Activated gamma-delta T cell (primary cell): ENCODE measurements around the gene RAB6A.
"Not testable (repeated sequence)": the region's sequence is repeated elsewhere in the genome, so short reads cannot be mapped to it uniquely, and the experiment has no call there.

Experiments
- DNase-seq: peaks from one replicate; lab custom pipeline; 2025; lab: John Stamatoyannopoulos, UW
- total RNA-seq, 2 donors: gene quantifications; one replicate each; lab custom pipeline; 2026; lab: John Stamatoyannopoulos, UW

RAB6A gene
- 133 to 144 reads per million in 2 donors for total RNA-seq

DNA sequence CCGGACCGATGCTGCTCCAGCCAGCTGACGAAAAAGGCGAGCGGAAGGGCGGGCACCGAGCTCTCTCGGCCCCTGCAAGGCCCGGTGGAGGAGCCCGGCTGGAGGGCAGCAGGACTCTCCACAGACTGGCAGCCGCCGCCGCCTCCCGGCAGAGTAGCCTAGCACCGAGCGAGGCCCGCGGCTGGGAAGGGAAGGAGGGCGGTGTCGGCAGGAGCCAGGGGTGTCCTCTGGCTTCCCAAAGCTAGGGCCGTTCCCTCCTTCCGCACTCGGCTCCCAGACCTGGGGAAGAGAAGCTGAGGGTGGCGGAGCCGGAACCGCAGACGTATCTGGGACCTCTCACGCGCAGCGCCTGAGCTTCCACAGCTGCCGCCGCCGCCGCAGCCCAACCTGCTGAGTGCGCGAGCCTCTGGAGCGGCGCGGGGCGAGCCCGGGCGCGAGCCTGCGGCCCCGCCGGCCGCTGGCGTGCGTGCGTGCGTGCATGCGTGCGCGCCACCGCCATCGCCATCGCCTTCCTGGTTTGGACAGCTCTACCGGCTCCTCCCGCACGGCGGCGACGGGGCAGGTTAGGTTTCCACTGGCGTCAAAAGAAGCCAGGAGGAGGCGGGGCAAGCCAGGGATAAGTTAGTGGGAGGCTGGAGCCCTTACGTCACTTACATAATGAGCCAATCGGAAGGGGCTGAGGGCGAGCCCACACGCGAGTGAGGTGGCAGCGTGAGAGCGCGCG is at the start of gene RAB6A:
TSS of gene RAB6A (minus strand) at position 396 of the 724 bp plus-strand sequence. CDS start 439 bp downstream, outside the sequence.
- DNase-seq, result peak; percentile 99

DNA sequence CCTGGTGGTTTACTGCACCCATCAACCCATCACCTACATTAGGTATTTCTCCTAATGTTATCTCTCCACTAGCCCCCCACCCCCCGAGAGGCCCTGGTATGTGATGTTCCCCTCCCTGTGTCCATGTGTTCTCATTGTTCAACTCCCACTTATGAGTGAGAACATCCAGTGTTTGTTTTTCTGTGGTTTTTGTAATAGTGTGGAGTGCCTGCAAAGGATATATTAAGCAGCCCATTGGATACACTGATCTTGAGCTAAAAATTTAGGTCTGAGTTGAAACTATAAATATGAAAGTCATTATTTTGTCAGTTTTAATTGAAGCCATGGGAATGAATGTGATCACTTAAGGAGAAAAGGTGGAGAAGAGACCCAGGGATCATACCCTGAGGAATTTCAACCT is 49.8 kb upstream of the RAB6A start:
- no peak for DNase-seq

DNA sequence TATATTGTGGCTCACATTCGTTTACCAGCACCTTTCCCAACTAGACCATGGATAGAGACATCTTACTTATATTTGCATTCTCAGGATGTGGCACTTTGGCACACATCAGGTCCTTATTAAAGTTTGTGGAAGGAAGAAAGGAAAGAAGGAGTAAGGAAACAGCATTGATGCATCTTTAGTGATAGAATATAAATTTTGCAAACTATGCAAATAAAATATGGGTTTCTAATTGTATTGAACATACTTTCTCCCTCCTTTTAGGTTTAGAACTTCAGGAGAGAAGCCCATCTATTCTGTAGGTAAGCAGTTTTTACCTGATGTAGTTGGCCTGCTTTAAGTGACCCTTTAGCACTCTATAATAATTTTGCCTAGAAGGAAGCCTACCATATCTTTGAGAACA is 47.2 kb upstream of the RAB6A start:
- no peak for DNase-seq

DNA sequence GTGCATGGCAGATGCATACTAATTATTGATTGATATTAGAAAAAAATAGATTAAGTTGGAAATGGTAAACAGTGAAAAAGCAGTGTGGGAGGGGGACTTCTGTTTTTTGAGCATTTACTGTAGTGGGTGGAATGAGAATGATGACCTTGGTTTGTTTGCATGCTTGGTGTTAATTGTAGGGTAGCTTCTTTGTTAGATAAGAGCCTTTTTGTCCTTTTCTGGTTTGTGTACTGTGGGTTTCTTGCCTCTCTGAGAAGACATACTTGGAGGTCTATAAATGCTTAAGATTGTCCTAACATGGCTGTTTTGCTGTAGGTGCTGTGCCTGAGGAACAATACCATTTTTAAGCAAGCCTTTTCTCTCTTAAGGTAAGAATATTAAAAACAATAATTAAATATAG is 43.8 kb upstream of the RAB6A start:
- no peak for DNase-seq

DNA sequence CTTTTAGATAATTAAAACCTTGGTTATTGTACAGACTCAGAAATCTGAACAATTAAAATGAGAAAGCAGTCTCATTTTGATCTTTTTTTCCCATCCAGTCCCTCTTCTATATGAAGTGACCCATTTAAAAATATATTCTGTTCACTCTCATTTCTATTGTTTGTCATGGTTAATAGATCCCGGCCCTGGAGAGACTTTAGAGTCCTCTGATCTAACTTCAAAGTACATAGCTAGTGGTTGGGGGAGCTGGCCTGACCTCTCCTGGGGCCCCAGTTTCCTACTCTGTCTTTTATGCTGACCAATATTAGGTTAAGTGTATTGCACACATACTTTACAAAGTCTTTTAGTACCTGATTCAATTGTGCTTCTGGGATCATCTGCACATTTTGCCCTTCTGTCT is 40.3 kb upstream of the RAB6A start:
- DNase-seq, result no peak

DNA sequence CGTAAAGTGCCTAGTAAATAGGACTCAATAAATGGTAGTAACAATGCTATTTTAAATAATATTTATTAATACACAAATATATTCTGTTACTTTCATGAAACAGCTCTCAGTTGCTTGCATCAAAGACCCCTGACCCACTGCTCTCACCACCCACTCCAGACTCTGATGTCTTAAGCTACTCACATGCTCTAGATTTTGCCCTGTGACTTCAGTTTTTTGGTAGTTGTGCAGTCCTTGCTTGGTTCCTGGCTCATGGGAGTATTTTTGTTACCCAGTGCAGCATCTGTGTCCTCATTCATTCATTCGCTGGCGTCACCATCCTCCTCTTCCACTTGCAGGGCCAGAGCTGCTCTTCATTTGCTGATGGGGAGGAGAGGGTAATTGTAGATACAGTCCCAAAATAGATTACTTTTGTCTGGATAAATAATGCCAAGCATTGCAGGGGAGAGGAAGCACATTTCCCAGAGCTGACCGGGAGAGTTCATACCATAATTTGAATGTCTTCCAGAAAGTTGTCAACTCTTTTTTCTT is 39.5 kb upstream of the RAB6A start:
- DNase-seq, result no peak

DNA sequence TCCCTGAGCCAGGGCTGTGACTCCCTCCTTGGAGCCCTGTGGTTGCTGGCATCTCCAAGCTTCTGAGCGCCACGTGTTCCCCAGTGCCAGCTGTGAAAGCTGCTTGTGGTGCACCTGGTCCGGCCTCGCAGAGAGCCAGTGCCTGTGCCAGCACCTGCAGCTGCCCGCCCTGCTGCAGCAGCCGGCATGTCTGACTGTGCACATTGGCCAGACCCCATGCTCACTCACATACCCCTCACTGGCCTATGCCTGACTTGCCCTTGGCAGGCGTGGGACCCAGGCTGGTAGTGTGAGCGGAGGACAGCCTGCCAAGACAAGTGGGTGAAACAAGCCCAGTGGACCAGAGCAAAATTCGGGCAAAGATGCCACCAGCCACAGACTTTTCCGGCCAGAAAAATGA is 36.6 kb upstream of the RAB6A start:
- DNase-seq, result no peak

DNA sequence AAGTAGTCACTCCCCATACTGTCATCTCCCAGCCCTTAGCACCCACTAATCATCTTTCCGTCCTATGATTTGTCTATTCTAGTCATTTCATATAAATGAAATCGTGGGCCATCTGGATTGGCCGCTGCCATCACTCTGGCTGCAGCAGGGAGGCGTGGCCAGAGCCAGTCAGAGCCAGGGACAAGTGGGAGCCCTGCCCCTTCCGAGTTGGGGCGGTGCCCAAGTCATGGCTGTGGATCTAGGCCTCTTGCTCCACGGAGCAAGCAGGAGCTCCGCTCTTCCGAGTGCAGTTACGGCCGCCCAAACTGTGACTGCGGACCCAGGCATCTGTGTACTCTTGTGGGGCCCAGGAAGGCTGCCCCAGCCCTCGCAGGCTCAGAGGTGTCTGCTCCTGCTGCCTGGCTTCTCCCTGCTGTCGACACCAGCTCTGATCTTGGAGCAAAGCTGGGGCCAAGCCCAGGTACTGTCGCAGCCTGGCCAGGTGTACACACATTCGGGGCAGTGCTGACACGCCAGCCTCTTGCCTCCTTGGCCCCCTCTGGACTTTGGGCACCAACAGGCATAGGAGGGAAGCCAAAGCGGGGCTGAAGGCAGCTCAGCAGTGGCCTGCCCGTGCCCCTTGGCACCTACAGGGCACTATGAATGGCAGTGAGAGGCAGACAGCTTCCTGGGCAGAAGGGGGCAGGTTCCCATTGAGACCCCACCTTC is 35.2 kb upstream of the RAB6A start:
- DNase-seq, result no peak

DNA sequence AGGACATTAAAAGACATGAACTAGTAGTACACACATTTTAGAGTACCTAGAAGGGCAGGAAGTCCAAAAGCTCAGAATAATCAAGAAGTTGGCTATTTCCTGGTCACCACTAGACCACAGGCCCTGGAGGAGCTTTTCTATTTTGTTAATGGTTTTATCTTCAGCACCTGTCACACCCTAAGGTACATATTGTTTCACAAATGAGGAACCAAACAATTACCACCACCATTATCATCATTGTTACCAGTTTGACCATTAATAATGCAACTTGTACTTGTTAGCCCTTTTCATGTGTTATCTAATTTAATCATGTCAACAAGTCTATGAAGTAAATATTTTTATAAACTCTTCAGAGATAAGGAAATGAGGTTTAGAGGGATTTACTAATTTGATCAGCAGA is 31.7 kb upstream of the RAB6A start:
- DNase-seq, result no peak

DNA sequence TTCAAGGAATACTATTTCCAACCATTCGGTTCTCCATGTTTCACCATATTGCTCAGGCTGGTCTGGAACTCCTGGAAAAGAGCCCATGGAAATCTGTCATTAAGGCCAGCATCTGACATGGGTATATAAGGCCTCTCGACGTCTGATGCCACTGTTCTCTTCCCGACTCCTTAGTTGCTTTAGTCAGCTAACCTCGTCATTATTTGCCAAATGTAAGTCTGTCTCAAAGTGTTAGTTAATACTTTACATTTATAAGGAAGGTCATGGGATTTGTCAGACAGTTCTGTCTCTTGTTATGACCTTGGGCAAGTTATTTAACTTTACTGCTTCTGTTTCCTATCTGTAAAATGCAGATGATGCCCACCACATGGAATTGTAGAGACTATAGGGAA is 28.4 kb upstream of the RAB6A start:
- no peak for DNase-seq

DNA sequence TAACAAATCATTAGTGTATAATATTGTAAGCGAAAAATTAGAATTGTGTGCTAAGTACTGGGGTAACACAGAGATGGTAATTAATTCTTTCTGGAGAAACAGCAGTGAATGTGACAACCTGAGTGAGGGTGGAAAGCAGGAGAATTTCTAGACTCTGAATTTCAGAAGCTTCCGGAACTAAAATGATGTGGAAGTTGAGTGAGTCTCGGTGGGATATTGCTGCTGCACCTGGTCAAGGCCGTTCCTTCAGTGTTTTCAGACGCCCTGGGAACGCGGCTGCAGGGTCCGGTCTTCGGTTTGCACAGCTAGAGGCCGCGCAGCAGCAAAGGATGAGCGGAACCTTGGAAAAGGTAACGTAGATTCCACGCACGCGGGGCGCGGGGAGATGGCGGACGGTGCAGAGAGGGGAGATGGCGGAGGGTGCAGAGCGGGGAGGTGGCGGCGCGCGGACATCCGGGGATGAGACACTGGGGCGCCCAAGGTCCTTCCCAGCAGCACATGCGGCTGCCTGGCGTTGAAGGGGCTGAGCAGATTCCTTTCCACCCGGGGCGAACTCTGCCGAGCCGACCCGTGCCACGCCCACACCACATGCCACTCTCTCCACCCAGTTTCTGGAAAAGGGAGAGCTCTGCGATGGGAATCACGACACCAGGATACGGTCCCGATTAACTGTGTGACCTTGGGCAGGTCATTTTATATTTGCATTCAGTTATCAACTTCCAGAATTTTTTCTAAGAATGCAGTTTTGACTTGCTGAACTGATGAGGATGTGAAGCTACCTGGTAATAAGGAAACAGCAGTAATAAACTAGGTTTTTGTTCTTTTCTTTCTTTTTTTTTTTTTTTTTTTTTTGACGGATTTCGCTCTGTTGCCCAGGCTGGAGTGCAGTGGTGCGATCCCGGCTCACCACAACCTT is 27.0 kb upstream of the RAB6A start, which contains the start of gene MRPL48:
TSS of gene MRPL48 (plus strand) at position 232 of the 916 bp plus-strand sequence. CDS start at position 330, 98 bp downstream.
- DNase-seq, result peak; percentile 72

DNA sequence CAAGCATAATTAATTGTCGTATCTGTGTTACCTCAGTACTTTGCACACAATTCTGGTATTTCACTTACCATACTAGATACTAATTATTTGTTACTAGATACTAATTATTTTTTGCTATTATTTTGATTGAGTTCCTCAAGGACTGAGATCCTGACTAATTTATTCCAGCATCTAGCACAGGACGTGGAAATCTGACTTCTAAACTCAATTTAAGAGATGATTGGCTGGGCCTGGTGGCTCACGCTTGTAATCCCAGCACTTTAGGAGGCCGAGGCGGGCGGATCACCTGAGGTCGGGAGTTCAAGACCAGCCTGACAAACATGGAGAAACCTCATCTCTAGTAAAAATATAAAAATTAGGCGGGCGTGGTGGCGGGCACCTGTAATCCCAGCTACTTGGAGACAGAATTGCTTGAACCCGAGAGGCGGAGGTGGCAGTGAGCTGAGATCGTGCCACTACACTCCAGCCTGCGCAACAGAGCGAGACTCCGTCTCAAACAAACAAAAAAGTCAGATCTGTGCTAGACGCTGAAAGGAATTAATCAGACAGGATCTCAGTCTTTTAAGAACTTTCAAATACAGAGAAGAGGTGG is 26.3 kb upstream of the RAB6A start:
- no peak for DNase-seq

DNA sequence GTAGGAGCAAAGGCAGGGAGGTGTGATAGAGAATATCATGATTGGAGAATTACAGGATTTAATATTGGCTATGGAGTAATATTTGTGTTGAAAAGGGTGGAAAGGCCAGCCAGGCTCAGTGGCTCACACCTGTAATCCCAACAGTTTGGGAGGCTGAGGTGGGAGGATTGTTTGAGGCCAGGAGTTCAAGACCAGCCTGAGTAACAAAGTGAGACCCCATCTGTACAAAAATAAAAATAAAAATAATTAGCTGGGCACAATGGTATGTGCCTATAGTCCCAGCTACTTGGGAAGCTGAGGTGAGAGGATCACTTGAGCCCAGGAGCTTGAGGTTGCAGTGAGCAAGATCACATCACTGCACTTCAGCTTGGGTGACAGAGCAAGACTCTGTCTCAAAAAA is 24.6 kb upstream of the RAB6A start:
- not testable (repeated sequence) for DNase-seq

DNA sequence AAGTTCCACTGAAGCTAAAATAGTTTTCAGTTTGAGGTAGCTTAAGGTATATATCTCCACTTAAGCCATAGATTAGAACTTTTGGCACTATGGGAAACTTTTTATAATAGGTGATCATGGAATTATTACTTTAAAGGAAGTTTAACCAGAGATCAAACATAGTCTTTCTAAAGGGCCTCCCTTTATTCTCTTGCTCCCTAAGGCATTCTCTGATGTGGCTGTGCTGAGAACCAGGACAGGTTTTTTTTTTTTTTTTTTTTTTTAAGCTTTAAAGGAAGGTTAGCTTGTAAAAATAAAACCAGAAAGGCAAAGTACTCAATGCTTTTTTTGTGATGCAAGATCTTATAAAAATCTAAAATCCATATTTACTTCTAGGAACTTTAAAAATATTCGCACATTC is 23.9 kb upstream of the RAB6A start:
- no peak for DNase-seq

DNA sequence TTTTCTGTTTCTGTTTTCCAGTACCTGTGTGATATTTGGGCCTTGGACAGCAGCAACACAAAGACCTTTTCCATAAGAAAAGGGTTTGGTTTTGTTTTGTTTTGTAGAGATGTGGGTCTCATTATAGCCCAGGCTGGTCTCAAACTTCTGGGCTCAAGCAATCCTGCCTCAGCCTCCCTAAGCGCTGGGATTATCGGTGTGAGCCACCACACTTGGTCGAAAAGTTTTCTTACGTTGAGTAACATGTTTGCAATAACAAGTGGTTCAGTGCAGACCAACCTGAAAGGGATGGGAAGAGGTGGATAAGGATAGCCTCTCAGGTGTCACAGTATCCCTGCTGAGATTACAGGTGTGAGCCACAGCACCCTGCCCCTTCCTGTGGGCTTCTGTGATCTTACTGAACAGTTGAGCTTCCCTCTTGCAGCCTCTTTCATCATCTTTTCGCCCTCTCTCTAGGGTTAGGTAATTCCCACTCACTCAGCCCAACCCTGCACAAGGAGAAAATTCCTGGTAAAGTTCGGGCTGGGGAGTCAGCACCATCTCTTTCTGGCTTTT is 23.3 kb upstream of the RAB6A start:
- no peak for DNase-seq

DNA sequence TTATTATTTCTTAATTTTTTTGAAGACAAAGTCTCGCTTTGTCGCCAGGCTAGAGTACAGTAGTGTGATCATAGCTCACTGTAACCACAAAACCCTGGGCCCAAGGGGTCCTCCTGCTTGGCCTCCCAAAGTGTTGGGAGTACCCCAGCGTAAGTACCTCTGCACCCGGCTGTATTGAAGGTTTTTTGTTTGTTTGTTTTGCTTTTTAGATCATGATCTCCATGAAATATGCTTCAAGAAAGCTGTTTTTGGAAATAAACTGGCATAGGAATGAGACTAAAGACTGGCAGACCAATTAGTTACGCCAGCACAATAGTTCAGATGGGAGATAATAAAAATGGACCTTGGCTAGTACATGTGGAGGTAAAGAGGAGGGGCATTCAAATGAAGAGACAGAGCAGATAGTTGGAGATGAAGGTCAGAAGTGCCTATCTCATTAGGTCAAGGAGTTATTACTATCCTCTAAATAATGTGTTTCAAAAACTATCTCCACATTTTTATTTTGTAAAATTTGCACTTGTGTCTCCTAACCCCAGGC is 22.7 kb upstream of the RAB6A start:
- DNase-seq, result no peak

DNA sequence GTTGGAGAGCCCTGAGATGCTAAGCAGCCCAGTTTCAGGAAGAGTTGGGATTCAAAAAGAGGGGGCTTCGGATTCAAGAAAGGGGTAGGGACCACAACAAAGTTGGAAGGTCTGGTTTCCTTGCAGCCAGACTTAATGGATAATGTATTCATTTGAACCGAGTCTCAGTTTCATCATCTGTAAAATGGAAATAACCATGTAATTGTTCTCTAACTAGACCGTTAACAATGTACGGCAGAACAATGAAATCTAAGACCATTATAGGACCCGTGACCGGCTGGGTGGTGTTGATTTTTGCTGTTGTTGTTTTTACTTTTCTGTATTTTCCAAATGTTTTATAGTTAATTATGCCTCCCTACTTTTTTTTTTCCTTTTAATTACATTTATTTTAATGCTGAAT is 20.4 kb upstream of the RAB6A start:
- DNase-seq, result no peak

DNA sequence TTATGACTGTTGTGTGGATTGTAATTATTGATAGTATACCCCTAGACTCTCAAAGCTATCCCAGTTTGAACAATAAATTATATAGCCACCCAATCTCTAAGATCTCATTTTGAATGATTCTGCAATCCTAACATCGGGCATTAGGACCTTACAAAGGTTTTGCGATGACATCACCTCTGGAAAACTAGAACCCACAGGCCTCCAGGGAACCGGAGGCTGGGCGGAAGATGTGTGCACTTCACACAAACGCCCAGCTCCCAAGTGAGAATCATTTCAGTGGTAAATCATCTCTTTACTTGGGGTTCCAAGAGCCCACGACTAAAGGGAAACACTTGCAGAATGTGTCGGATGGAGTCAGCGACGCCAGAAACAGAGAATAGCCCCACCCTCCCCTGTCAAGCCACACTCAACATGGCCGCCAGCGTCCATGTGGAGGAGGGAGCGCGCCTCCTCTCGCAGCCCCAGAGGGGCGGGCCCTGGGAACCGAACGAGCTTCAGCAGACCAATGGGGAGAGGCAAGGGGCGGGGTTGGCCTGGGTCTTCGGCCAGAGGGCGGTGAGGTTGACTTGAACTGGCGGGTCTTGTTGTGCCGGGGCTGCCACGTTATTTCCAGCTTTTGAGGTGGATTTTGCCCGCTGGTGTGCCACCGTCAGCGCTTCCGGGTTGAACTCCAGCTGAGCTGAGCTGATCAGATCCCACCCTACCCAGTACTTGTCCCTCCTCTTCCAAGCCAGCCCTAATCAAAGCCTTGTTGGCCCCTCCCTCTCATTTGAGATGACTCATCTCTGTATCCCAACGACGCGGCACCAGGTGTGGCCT is 18.4 kb upstream of the RAB6A start:
- peak; percentile 82 for DNase-seq

DNA sequence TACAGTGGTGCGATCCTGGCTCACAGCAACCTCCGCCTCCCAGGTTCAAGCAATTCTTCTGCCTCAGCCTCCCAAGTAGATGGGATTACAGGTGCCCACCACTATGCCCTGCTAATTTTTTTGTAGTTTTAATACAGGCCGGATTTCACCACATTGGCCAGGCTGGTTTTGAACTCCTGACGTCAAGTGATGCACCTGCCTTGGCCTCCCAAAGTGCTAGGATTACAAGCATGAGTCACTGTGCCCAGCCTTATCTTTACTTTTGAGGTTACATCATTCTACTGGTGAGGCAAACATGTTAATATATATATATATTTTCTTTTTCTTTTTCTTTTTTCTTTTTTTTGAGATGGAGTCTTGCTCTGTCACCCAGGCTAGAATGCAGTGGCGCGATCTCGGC is 9.9 kb upstream of the RAB6A start:
- DNase-seq, result not testable (repeated sequence)

DNA sequence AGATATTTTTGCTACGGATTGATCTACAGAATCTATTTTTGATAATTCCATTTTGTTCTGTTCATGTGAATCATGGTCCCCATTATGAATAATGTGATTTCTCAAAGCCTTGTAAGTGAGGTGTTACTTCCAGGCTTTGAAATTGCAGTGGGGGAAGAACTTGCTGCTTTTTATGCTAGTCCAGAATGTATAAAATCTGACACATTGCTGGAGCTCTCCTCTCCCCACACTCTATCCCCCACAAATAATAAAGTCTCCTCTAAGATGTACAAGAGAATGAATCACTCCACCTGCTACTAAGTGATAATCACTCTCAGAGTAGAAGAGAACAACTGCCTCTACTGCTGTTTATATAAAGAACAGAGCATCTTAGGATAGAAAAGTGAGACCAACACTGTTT is 5.9 kb upstream of the RAB6A start:
- no peak for DNase-seq
